GM12873 (cell line): ENCODE data around the gene DNTTIP2.

ENCODE experiments used
- CTCF ChIP-seq: IDR thresholded peaks from 2 replicates; pipeline ENCODE4 v1.5.1; 2012; ENCODE audit warnings: low read depth, mild to moderate bottlenecking, moderate library complexity, low read length, control low read depth; ENCODE audit not compliant: insufficient read depth; ENCODE audit errors: missing control alignments

The DNTTIP2 gene, protein sequence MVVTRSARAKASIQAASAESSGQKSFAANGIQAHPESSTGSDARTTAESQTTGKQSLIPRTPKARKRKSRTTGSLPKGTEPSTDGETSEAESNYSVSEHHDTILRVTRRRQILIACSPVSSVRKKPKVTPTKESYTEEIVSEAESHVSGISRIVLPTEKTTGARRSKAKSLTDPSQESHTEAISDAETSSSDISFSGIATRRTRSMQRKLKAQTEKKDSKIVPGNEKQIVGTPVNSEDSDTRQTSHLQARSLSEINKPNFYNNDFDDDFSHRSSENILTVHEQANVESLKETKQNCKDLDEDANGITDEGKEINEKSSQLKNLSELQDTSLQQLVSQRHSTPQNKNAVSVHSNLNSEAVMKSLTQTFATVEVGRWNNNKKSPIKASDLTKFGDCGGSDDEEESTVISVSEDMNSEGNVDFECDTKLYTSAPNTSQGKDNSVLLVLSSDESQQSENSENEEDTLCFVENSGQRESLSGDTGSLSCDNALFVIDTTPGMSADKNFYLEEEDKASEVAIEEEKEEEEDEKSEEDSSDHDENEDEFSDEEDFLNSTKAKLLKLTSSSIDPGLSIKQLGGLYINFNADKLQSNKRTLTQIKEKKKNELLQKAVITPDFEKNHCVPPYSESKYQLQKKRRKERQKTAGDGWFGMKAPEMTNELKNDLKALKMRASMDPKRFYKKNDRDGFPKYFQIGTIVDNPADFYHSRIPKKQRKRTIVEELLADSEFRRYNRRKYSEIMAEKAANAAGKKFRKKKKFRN

GRCh38 chr1:93878889-93879586 lies at the start of gene DNTTIP2:
TSS of gene DNTTIP2 (minus strand) at chr1:93879206. CDS start at chr1:93879148, 58 bp downstream.
- TF ChIP-seq CTCF, result no peak

DNA sequence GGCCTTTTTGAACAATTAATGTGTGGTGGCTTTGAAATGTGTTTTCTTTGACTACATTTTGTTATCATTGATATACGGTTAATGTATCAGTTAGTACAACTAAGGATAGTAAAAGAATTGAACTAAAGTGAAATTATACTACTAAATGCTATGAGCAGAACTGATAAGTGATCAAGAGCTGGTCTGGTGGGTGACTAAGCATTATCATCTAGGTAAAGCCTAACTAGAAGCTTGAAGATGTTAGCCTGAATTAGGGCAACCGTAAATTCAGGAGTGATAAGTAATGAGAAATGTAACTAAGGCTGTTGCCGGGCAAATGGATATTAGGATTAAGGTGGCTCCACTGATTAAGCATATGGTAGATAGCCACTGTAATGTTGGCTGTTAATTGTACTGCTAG lies 46.2 kb upstream of the DNTTIP2 start:
- no peak for TF ChIP-seq CTCF

DNA sequence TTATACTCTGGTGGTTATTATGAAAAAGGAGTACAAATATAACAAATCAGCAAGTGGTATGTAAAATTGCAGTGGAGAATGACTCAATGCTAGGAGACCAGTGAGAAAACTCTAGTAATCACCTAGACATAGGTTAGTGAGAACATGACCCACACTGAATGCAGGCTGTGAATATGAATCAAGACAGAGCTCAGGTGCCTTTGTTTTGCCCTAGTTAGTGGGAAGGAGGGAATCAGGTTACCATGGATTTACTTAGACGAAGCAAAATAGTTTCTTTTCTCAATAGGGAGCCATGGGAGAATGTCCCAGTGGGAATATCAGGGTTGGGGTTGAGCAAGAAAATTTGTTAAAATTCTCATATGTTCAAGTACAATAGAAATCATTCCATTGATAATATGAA lies 40.8 kb upstream of the DNTTIP2 start:
- TF ChIP-seq CTCF, result no peak

GRCh38 chr1:93917302-93917701 lies 38.3 kb upstream of the DNTTIP2 start:
- TF ChIP-seq CTCF, result no peak

DNA sequence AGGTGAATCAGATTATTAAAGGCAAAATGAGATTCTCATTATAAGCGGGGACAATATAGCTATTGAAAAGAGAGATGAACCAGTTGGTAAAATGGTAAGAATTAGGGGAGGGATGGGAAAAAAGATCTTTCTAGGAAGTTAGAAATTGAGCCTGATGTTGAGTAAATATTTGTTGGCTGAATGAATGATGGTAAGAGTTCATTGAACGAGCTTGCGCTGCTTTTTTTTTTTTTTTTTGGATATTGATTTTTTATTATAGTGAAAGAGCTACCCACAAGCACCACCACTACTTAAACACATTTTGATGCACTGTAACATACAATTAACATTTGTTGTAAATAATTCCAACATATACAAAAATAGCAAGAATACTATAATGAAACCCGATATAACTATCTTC lies 31.3 kb upstream of the DNTTIP2 start:
- no peak for TF ChIP-seq CTCF

DNA sequence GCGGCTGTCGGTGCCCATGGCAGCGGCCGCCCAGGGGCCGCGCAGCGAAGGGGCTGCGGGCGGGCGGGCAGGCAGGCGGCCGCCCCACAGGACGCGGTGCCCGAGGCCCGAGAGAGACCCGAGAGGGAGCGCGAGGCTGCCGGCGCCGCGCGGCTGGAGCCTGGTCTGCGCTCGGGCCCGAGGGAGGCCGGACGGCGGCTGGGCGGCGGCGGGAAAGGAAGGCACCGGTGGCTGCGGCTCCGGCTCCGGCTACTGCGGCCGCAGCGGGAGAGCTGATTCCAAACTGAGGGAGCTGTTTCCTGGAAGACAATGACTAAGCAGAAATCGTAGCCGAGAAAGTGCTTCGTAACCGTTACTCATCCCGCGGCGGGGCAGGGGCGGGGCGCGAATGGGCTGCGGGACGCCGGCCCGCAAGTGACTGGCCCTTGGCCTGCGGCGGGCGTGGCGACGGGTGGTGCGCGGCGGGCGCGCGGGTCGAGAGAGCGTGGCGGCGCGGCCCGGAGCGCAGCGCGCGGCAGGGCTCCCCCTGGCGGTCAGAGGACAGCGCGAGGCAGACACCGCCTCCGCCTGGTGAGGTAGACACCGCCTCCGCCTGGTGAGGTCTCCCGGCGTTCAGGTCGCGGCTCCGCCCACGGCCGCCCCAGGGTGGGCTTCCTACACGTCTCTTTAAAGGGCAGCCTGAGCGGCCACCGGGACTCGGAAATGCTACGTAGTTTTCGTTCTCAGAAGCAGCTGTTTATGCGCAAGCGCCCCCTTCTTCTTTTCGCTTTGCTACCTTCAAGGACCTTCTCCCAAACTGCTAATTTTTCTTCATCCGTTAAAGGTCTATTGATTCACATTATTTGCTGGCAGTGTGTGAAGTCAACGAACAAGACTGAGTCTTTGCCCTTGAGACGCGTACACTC lies 30.4 kb upstream of the DNTTIP2 start, which contains the start of gene GCLM:
GCLM (minus strand) TSS at position 285 of the 905 bp plus-strand sequence; CDS start at position 18, 267 bp downstream.
- peak; percentile 92 for TF ChIP-seq CTCF
